Mesendoderm (in vitro differentiated cells): Measurements from ENCODE around the gene PSEN2.

Source experiments
- DNase-seq: peaks from one replicate; pipeline ENCODE4 v3.0.0; 2013
- H2AK5ac ChIP-seq: 2 replicates; pipeline ENCODE4 v1.6.1; 2013; ENCODE audit warnings: low read length, inconsistent platforms
- H2BK120ac ChIP-seq: 2 replicates; pipeline ENCODE4 v1.6.1; 2013; ENCODE audit warnings: low read depth, mild to moderate bottlenecking, low read length, moderate library complexity, mixed read lengths
- H2BK15ac ChIP-seq: replicated peaks from 2 replicates; pipeline ENCODE4 v1.6.1; 2013; ENCODE audit warnings: low read depth, mild to moderate bottlenecking, moderate library complexity
- H2BK5ac ChIP-seq: 2 replicates; pipeline ENCODE4 v1.6.1; 2013; ENCODE audit warnings: low read length, inconsistent platforms
- H3K18ac ChIP-seq: 2 replicates; pipeline ENCODE4 v1.6.1; 2013; ENCODE audit warnings: mild to moderate bottlenecking, low read length, mixed read lengths
- H3K23ac ChIP-seq: one replicate; pipeline ENCODE4 v1.6.1; 2013; ENCODE audit warnings: low read length
- H3K27ac ChIP-seq: 2 replicates; pipeline ENCODE4 v1.5.1; 2013; ENCODE audit warnings: low read depth, mild to moderate bottlenecking, inconsistent platforms, low read length, moderate library complexity
- H3K27me3 ChIP-seq: 2 replicates; pipeline ENCODE4 v1.6.1; 2013; ENCODE audit warnings: low read length, control low read depth, mild to moderate bottlenecking, inconsistent platforms; ENCODE audit not compliant: insufficient read depth, poor library complexity
- H3K36me3 ChIP-seq: 2 replicates; pipeline ENCODE4 v1.6.1; 2013; ENCODE audit warnings: low read length, inconsistent platforms; ENCODE audit not compliant: control insufficient read depth, insufficient read depth
- H3K4ac ChIP-seq: one replicate; pipeline ENCODE4 v1.6.1; 2013; ENCODE audit warnings: low read depth, mild to moderate bottlenecking, low read length, moderate library complexity
- H3K4me1 ChIP-seq: 2 replicates; pipeline ENCODE4 v1.6.1; 2013; ENCODE audit warnings: low read depth, low read length, inconsistent platforms; ENCODE audit not compliant: control insufficient read depth
- H3K4me2 ChIP-seq: 2 replicates; pipeline ENCODE4 v1.6.1; 2013; ENCODE audit warnings: low read length
- H3K4me3 ChIP-seq: 2 replicates; pipeline ENCODE4 v1.5.1; 2013; ENCODE audit warnings: mild to moderate bottlenecking, low read length
- H3K56ac ChIP-seq: one replicate; pipeline ENCODE4 v1.6.1; 2013; ENCODE audit warnings: low read length
- H3K79me1 ChIP-seq: 2 replicates; pipeline ENCODE4 v1.6.1; 2013; ENCODE audit warnings: low read length, inconsistent platforms
- H3K79me2 ChIP-seq: 2 replicates; pipeline ENCODE4 v1.6.1; 2013; ENCODE audit warnings: mild to moderate bottlenecking, low read length; ENCODE audit not compliant: control insufficient read depth, insufficient read depth
- H3K9ac ChIP-seq: 2 replicates; pipeline ENCODE4 v1.6.1; 2013; ENCODE audit warnings: low read length, inconsistent platforms
- H4K5ac ChIP-seq: one replicate; pipeline ENCODE4 v1.6.1; 2013; ENCODE audit warnings: low read length
- H4K8ac ChIP-seq: one replicate; pipeline ENCODE4 v1.6.1; 2013; ENCODE audit warnings: low read depth, mild to moderate bottlenecking, control low read depth, low read length, moderate library complexity
- WGBS: extraction: QIAGEN DNeasy Blood & Tissue Kit; methylation state at CpG from one replicate; pipeline ENCODE4 v1.1.7; 2013; ENCODE audit warnings: low lambda C conversion rate, missing lambda C conversion rate; ENCODE audit not compliant: insufficient coverage; ENCODE audit errors: extremely low coverage; 5-methylcytosine and 5-hydroxymethylcytosine counted together

The PSEN2 gene

DNA sequence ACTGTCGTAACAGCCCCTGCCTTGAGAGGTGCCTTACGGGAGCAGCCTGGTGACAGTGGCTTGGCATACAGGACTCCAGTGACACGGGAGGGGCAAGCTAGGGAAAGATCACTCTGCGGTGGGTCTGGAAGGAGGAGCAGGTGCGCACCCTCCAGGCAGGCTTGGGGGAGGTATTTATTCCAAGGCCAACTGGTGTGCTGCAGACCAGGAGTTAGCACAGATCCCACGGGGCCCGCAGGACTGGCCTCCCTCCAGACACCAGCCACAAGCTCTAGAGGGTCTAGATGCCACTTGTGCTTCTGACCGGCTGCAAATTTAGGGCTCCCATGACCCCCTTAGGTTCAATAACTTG lies 22.1 kb downstream of the PSEN2 start:
- DNase-seq, result no peak
- Histone ChIP-seq H4K8ac (no peak overlapping the region), H3K79me2 (no peaks in the 10 kb centered on the region)

DNA sequence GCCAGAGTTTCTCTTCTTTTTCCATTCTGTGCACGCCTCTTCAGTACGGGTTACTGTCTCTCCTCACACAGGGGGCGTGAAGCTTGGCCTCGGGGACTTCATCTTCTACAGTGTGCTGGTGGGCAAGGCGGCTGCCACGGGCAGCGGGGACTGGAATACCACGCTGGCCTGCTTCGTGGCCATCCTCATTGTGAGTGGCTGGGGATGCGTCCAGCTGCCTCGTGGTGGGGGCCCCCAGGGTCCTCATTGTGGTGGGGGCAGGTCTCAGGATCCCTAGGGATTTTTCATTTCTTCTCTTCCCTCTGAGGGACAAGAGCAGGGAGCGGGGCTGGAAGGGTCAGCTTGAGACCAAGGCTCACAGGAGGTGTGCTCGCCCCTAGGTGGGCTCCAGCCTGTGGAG lies 23.5 kb downstream of the PSEN2 start:
- no CpG with 5 or more reads among the region's 13 CpGs for WGBS
- no peak for DNase-seq
- H2BK120ac ChIP-seq, result no peak overlapping the region

More for the DNA sequence above, 22.1 kb downstream of the PSEN2 start:
- Histone ChIP-seq H3K18ac (no peak overlapping the region), H3K56ac (no peak overlapping the region), H3K4me3 (no peak overlapping the region), H4K5ac (no peak overlapping the region), H3K23ac (no peak overlapping the region), H2AK5ac (no peak overlapping the region), H3K4ac (no peak overlapping the region), H3K4me2 (no peak overlapping the region), H3K36me3 (peaks cover 2% of the 10 kb centered on the region), H3K27ac (no peak overlapping the region), H3K27me3 (no peaks in the 10 kb centered on the region), H2BK15ac (no peak overlapping the region), H2BK5ac (no peak overlapping the region), H3K79me1 (no peaks in the 10 kb centered on the region), H2BK120ac (no peak overlapping the region), H3K4me1 (no peaks in the 10 kb centered on the region), H3K9ac (no peak overlapping the region)
- WGBS, result no CpG with 5 or more reads among the region's 8 CpGs

GRCh38 chr1:226894826-226895225 lies 24.4 kb downstream of the PSEN2 start:
- H3K4me2 ChIP-seq, result no peak overlapping the region
- H2AK5ac ChIP-seq, result no peak overlapping the region
- no peaks in the 10 kb centered on the region for H3K4me1 ChIP-seq
- H2BK5ac ChIP-seq, result no peak overlapping the region
- no peak for DNase-seq
- no peaks in the 10 kb centered on the region for H3K27me3 ChIP-seq
- H3K23ac ChIP-seq, result no peak overlapping the region
- no peak overlapping the region for H3K27ac ChIP-seq
- no peak overlapping the region for H2BK15ac ChIP-seq
- no CpG with 5 or more reads among the region's 3 CpGs for WGBS
- no peak overlapping the region for H4K5ac ChIP-seq
- no peak overlapping the region for H2BK120ac ChIP-seq
- H3K56ac ChIP-seq, result no peak overlapping the region
- H3K79me1 ChIP-seq, result no peaks in the 10 kb centered on the region
- no peaks in the 10 kb centered on the region for H3K79me2 ChIP-seq
- no peak overlapping the region for H3K4me3 ChIP-seq
- no peak overlapping the region for H3K9ac ChIP-seq
- H4K8ac ChIP-seq, result no peak overlapping the region
- H3K4ac ChIP-seq, result no peak overlapping the region
- H3K18ac ChIP-seq, result no peak overlapping the region
- no peaks in the 10 kb centered on the region for H3K36me3 ChIP-seq

More for the DNA sequence above, 23.5 kb downstream of the PSEN2 start:
- H3K27me3 ChIP-seq, result no peaks in the 10 kb centered on the region
- no peaks in the 10 kb centered on the region for H3K79me1 ChIP-seq
- H2BK15ac ChIP-seq, result no peak overlapping the region
- no peak overlapping the region for H3K4ac ChIP-seq
- H3K56ac ChIP-seq, result no peak overlapping the region
- no peak overlapping the region for H2AK5ac ChIP-seq
- no peak overlapping the region for H4K8ac ChIP-seq
- H3K18ac ChIP-seq, result no peak overlapping the region
- no peaks in the 10 kb centered on the region for H3K79me2 ChIP-seq
- H2BK5ac ChIP-seq, result no peak overlapping the region
- no peaks in the 10 kb centered on the region for H3K36me3 ChIP-seq
- no peak overlapping the region for H3K4me3 ChIP-seq
- H3K27ac ChIP-seq, result no peak overlapping the region
- no peak overlapping the region for H3K23ac ChIP-seq
- H3K4me2 ChIP-seq, result no peak overlapping the region
- H3K9ac ChIP-seq, result no peak overlapping the region
- no peak overlapping the region for H4K5ac ChIP-seq
- H3K4me1 ChIP-seq, result no peaks in the 10 kb centered on the region

GRCh38 chr1:226895644-226896043 lies 25.2 kb downstream of the PSEN2 start:
- Histone ChIP-seq H3K18ac (no peak overlapping the region), H4K5ac (no peak overlapping the region), H3K27ac (no peak overlapping the region), H3K79me2 (no peaks in the 10 kb centered on the region), H3K56ac (no peak overlapping the region), H4K8ac (no peak overlapping the region), H3K4me1 (no peaks in the 10 kb centered on the region), H2BK5ac (no peak overlapping the region), H3K23ac (no peak overlapping the region), H3K4me2 (no peak overlapping the region), H2BK15ac (no peak overlapping the region), H3K79me1 (no peaks in the 10 kb centered on the region), H2BK120ac (no peak overlapping the region), H3K9ac (no peak overlapping the region), H3K36me3 (no peaks in the 10 kb centered on the region), H3K4ac (no peak overlapping the region), H3K27me3 (no peaks in the 10 kb centered on the region), H2AK5ac (no peak overlapping the region), H3K4me3 (no peak overlapping the region)
- WGBS, result no CpG with 5 or more reads among the region's 11 CpGs
- DNase-seq, result no peak

DNA sequence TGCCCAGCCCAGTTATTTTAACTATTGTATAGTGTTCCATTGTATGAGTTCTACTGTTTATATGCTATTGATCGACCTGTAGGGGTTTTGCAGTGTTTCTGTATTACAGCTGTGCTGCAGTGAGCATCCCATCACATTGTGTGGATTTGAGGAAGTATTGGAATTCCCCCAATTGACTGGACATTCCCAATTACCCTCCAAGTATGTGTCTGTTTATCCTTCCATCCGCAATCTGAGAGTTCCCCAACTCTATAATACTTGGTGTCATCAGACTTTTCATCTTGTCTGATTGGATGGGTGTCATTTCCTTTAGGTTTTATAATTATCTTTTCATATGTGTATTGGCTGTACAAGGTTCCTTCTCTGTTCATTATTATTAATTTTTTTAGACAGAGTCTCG lies 27.8 kb downstream of the PSEN2 start:
- no peak overlapping the region for H3K56ac ChIP-seq
- H2AK5ac ChIP-seq, result no peak overlapping the region
- H3K79me1 ChIP-seq, result no peaks in the 10 kb centered on the region
- no peaks in the 10 kb centered on the region for H3K27me3 ChIP-seq
- no CpG with 5 or more reads among the region's 3 CpGs for WGBS
- no peaks in the 10 kb centered on the region for H3K4me1 ChIP-seq
- H3K79me2 ChIP-seq, result no peaks in the 10 kb centered on the region
- H2BK15ac ChIP-seq, result no peak overlapping the region
- H2BK120ac ChIP-seq, result no peak overlapping the region
- H3K23ac ChIP-seq, result no peak overlapping the region
- H3K4ac ChIP-seq, result no peak overlapping the region
- H3K18ac ChIP-seq, result no peak overlapping the region
- H3K27ac ChIP-seq, result no peak overlapping the region
- H4K8ac ChIP-seq, result no peak overlapping the region
- no peak overlapping the region for H3K4me2 ChIP-seq
- H3K4me3 ChIP-seq, result no peak overlapping the region
- no peak overlapping the region for H4K5ac ChIP-seq
- DNase-seq, result no peak
- no peak overlapping the region for H2BK5ac ChIP-seq
- no peak overlapping the region for H3K9ac ChIP-seq
- H3K36me3 ChIP-seq, result no peaks in the 10 kb centered on the region

- H3K27ac ChIP-seq, result no peak overlapping the region
- H3K79me1 ChIP-seq, result no peaks in the 10 kb centered on the region
- H3K4ac ChIP-seq, result no peak overlapping the region
- no peak overlapping the region for H2BK5ac ChIP-seq
- peaks cover 3% of the 10 kb centered on the region for H3K36me3 ChIP-seq
- H2BK120ac ChIP-seq, result no peak overlapping the region
- no peak overlapping the region for H4K5ac ChIP-seq
- no peak overlapping the region for H2BK15ac ChIP-seq
- no CpG with 5 or more reads among the region's 4 CpGs for WGBS
- no peak overlapping the region for H4K8ac ChIP-seq
- no peak overlapping the region for H3K4me2 ChIP-seq
- no peaks in the 10 kb centered on the region for H3K4me1 ChIP-seq
- H3K56ac ChIP-seq, result no peak overlapping the region
- H3K9ac ChIP-seq, result no peak overlapping the region
- H3K18ac ChIP-seq, result no peak overlapping the region
- H2AK5ac ChIP-seq, result no peak overlapping the region
- no peak overlapping the region for H3K23ac ChIP-seq
- H3K27me3 ChIP-seq, result no peaks in the 10 kb centered on the region
- no peak overlapping the region for H3K4me3 ChIP-seq
- no peaks in the 10 kb centered on the region for H3K79me2 ChIP-seq
- DNase-seq, result no peak
These were observed 31.0 kb downstream of the PSEN2 start for GRCh38 chr1:226901421-226901820.
